Esophagus muscularis mucosa (tissue), 4 donors: Measurements from ENCODE around the gene SPATA7. TPM values are rescaled to one million over a fixed set of nuclear protein-coding genes. Genes with fewer than 3 reads are reported as not detected.

Source experiments
- DNase-seq: peaks from one replicate; pipeline ENCODE4 v3.0.0-alpha.2; 2017; ENCODE audit errors: extremely low spot score
- H3K27ac ChIP-seq, 4 donors: fragments of 200-600 bp; sonication (generic); replicated peaks in 1 of 4; 1 replicate in 3 of 4; 2 replicates in 1 of 4; pipeline ENCODE4 v1.5.1; 2016 to 2019; ENCODE audit warnings: mild to moderate bottlenecking in 1 of 4
- H3K27me3 ChIP-seq, 4 donors: fragments of 200-600 bp; sonication (generic); one replicate each; pipeline versions ENCODE4 v1.5.1 to v1.6.0; 2016 to 2019
- H3K36me3 ChIP-seq, 4 donors: fragments of 200-600 bp; sonication (generic); one replicate each; pipeline ENCODE4 v1.5.1; 2016 to 2019
- H3K4me1 ChIP-seq, 4 donors: fragments of 200-600 bp; sonication (generic); one replicate each; pipeline ENCODE4 v1.5.1; 2016 to 2019
- H3K4me3 ChIP-seq, 4 donors: fragments of 200-600 bp; sonication (generic); 1 replicate in 2 of 4; 2 replicates in 2 of 4; pipeline ENCODE4 v1.5.1; 2016 to 2019; ENCODE audit warnings: mild to moderate bottlenecking in 4 of 4, moderate library complexity in 1 of 4
- H3K9me3 ChIP-seq, 4 donors: fragments of 200-600 bp; sonication (generic); 1 replicate in 3 of 4; 2 replicates in 1 of 4; pipeline ENCODE4 v1.5.1; 2016 to 2019
- EP300 ChIP-seq: sonication (generic); formaldehyde crosslinking; IDR thresholded peaks from one replicate; pipeline ENCODE4 v1.6.1; 2017; ENCODE audit warnings: antibody characterized with exemption
- POLR2A ChIP-seq: fragments of 450-650 bp; IDR thresholded peaks from one replicate; pipeline ENCODE4 v1.6.1; 2017; ENCODE audit warnings: antibody characterized with exemption, moderate library complexity, mild to moderate bottlenecking, low read depth
- POLR2AphosphoS5 ChIP-seq, 2 donors: sonication (generic); formaldehyde crosslinking; IDR thresholded peaks; one replicate each; pipeline ENCODE4 v1.6.1; 2017; ENCODE audit warnings: antibody characterized with exemption in 2 of 2
- WGBS: methylation state at CpG from one replicate; pipeline ENCODE4 v1.1.5; 2018; 5-methylcytosine and 5-hydroxymethylcytosine counted together
- intact Hi-C: fragments of 100-400 bp; cut with DNase I; formaldehyde crosslinking; loops from one replicate; pipeline ENCODE4 v1.15.1; 2023
- total RNA-seq, 4 donors: library from RNA; depleted of rRNA; stranded (reverse); fragments of >200 nt; gene quantifications; one replicate each; pipeline versions ENCODE4 v1.1.0 to v1.2.1, GENCODE V29; 2016
- TF ChIP-seq, protein P1 (sequence below), 3 experiments: fragments of 200-600 bp in 2 of 3; fragments of 450-650 bp in 1 of 3; sonication (generic) in 2 of 3; IDR thresholded peaks; one replicate each; pipeline ENCODE4 v1.5.1; 2017 to 2019; ENCODE audit warnings: antibody characterized with exemption in 3 of 3, mild to moderate bottlenecking in 2 of 3, moderate library complexity in 1 of 3

SPATA7 gene, protein sequence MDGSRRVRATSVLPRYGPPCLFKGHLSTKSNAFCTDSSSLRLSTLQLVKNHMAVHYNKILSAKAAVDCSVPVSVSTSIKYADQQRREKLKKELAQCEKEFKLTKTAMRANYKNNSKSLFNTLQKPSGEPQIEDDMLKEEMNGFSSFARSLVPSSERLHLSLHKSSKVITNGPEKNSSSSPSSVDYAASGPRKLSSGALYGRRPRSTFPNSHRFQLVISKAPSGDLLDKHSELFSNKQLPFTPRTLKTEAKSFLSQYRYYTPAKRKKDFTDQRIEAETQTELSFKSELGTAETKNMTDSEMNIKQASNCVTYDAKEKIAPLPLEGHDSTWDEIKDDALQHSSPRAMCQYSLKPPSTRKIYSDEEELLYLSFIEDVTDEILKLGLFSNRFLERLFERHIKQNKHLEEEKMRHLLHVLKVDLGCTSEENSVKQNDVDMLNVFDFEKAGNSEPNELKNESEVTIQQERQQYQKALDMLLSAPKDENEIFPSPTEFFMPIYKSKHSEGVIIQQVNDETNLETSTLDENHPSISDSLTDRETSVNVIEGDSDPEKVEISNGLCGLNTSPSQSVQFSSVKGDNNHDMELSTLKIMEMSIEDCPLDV
- total RNA-seq, result 10 to 100 TPM; 16.2 to 34.5 (median 20.4) TPM

- TF ChIP-seq, protein P1, sequence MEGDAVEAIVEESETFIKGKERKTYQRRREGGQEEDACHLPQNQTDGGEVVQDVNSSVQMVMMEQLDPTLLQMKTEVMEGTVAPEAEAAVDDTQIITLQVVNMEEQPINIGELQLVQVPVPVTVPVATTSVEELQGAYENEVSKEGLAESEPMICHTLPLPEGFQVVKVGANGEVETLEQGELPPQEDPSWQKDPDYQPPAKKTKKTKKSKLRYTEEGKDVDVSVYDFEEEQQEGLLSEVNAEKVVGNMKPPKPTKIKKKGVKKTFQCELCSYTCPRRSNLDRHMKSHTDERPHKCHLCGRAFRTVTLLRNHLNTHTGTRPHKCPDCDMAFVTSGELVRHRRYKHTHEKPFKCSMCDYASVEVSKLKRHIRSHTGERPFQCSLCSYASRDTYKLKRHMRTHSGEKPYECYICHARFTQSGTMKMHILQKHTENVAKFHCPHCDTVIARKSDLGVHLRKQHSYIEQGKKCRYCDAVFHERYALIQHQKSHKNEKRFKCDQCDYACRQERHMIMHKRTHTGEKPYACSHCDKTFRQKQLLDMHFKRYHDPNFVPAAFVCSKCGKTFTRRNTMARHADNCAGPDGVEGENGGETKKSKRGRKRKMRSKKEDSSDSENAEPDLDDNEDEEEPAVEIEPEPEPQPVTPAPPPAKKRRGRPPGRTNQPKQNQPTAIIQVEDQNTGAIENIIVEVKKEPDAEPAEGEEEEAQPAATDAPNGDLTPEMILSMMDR (IDR thresholded peaks at IDR 0.05), result no peak
- peak; percentile 92 to 95 for TF ChIP-seq POLR2AphosphoS5 (IDR thresholded peaks at IDR 0.05)
- WGBS, result under 1% methylated on average over 31 of the region's 50 CpGs
- Histone ChIP-seq H3K36me3 (no peaks in the 10 kb centered on the region), H3K27ac (peak within 1 kb of the TSS; percentile 81 to 88 (median 84)), H3K4me3 (peak within 1 kb of the TSS; percentile 78 to 85 (median 84)), H3K9me3 (no peaks in the 10 kb centered on the region), H3K4me1 (peaks cover 5 to 23% (median 20%) of the 10 kb centered on the region in 4 donors), H3K27me3 (no peaks in the 10 kb centered on the region)
- intact Hi-C loops, result loop anchor here (10.0 kb wide), 2 partner anchors 169 to 391 kb away; partner anchors contain the start of genes GALC and PTPN21
- peak; percentile 99 for DNase-seq
These were observed at the start of gene SPATA7 for GRCh38 chr14:88385212-88386101. TSS of gene SPATA7 (plus strand) at chr14:88385657. CDS start at chr14:88385819, 162 bp downstream.

GRCh38 chr14:88340357-88340756 lies 45.1 kb upstream of the SPATA7 start:
- no peak for DNase-seq

DNA sequence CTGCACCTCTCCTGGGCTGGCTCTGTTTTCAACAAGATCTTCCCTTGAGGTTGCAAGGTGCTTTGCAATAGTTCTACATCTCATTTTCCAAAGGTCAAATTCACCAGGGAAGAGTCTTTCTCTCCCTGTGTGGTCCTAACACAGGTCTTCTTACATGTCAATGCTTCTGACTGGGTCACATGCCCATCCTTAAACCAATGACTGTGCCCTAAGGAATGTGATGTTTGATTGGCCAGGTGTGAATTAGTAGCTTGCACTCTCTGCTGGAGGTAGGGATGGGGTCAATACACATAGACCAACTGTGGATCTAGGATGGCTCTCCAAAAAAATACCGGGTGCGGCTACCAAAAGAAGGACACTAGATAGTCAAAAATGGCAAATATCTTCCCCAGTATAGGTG lies 42.5 kb upstream of the SPATA7 start:
- no peaks in the 10 kb centered on the region for H3K4me1 ChIP-seq
- peaks cover 0 to 7% (median 0%) of the 10 kb centered on the region in 4 donors for H3K27me3 ChIP-seq
- no peak for TF ChIP-seq POLR2AphosphoS5 (IDR thresholded peaks at IDR 0.05)
- TF ChIP-seq POLR2A, result no peak
- no peak for TF ChIP-seq EP300
- TF ChIP-seq, protein P1 (IDR thresholded peaks at IDR 0.05), result no peak
- no peaks in the 10 kb centered on the region for H3K36me3 ChIP-seq
- no peak overlapping the region for H3K4me3 ChIP-seq
- no peaks in the 10 kb centered on the region for H3K9me3 ChIP-seq
- 88% methylated on average over 2 of the region's 2 CpGs for WGBS
- H3K27ac ChIP-seq, result no peak overlapping the region
- DNase-seq, result no peak
- intact Hi-C loops, result no loop called here

More at GRCh38 chr14:88340357-88340756, 45.1 kb upstream of the SPATA7 start:
- H3K4me1 ChIP-seq, result no peaks in the 10 kb centered on the region
- H3K36me3 ChIP-seq, result no peaks in the 10 kb centered on the region
- intact Hi-C loops, result no loop called here
- H3K9me3 ChIP-seq, result no peaks in the 10 kb centered on the region
- no peak overlapping the region for H3K27ac ChIP-seq
- H3K4me3 ChIP-seq, result no peak overlapping the region
- peaks cover 0 to 7% (median 0%) of the 10 kb centered on the region in 4 donors for H3K27me3 ChIP-seq
- TF ChIP-seq EP300 (no peak), POLR2A (no peak), POLR2AphosphoS5 (IDR thresholded peaks at IDR 0.05) (no peak)
- TF ChIP-seq, protein P1 (IDR thresholded peaks at IDR 0.05), result no peak

GRCh38 chr14:88346048-88346639 lies 39.3 kb upstream of the SPATA7 start:
- Histone ChIP-seq H3K9me3 (no peaks in the 10 kb centered on the region), H3K4me3 (no peak overlapping the region), H3K27me3 (no peaks in the 10 kb centered on the region), H3K27ac (no peak overlapping the region), H3K36me3 (no peaks in the 10 kb centered on the region), H3K4me1 (no peaks in the 10 kb centered on the region)
- intact Hi-C loops, result no loop called here
- TF ChIP-seq, protein P1 (IDR thresholded peaks at IDR 0.05), result no peak
- TF ChIP-seq POLR2A (no peak), EP300 (no peak), POLR2AphosphoS5 (IDR thresholded peaks at IDR 0.05) (no peak)
- 74% methylated on average over 5 of the region's 5 CpGs for WGBS
- no peak for DNase-seq
